Measurements from ENCODE around the gene ADAMTSL2. TPM values are rescaled to one million over a fixed set of nuclear protein-coding genes. Genes with fewer than 3 reads are reported as not detected.

The ADAMTSL2 gene
- total and polyA plus RNA-seq, 8 donors, result 1.3 to 20.6 (median 2.6) TPM; not detected in 2

- H3K36me3 ChIP-seq, result no peaks in the 10 kb centered on the region
- H3K4me1 ChIP-seq, result peaks cover 11 to 14% (median 14%) of the 10 kb centered on the region in 4 donors
Observed at GRCh38 chr9:133576031-133576874, 41.7 kb downstream of the ADAMTSL2 start.

GRCh38 chr9:133576875-133577736 is 42.6 kb downstream of the ADAMTSL2 start:
- TF ChIP-seq CTCF (IDR thresholded peaks at IDR 0.05) (no peak), EP300 (IDR thresholded peaks at IDR 0.05) (no peak), POLR2AphosphoS5 (IDR thresholded peaks at IDR 0.05) (no peak), POLR2A (IDR thresholded peaks at IDR 0.05) (no peak)
- Histone ChIP-seq H3K4me1 (peaks cover 11 to 14% (median 13%) of the 10 kb centered on the region in 4 donors), H3K27me3 (peaks cover 0 to 60% (median 11%) of the 10 kb centered on the region in 3 donors), H3K36me3 (no peaks in the 10 kb centered on the region), H3K9me3 (no peaks in the 10 kb centered on the region), H3K4me3 (no peak overlapping the region), H3K27ac (no peak overlapping the region)
- intact Hi-C loops (cut with DNase I; ENCODE audit: low total_unique reads), result no loop called here
- WGBS, 5 donors, result 50 to 56% (median 53%) methylated on average over 27 to 34 of the region's 34 CpGs
- no peak for DNase-seq

More at GRCh38 chr9:133576031-133576874, 41.7 kb downstream of the ADAMTSL2 start:
- Histone ChIP-seq H3K4me3 (no peak overlapping the region), H3K27ac (no peak overlapping the region), H3K9me3 (no peaks in the 10 kb centered on the region), H3K27me3 (peaks cover 0 to 55% (median 11%) of the 10 kb centered on the region in 3 donors)
- 52 to 68% (median 61%) methylated on average over 20 to 23 of the region's 23 CpGs for WGBS, 5 donors
- intact Hi-C loops (cut with DNase I; ENCODE audit: low total_unique reads), result no loop called here
- TF ChIP-seq POLR2A (IDR thresholded peaks at IDR 0.05) (no peak), CTCF (IDR thresholded peaks at IDR 0.05) (no peak), POLR2AphosphoS5 (IDR thresholded peaks at IDR 0.05) (no peak), EP300 (IDR thresholded peaks at IDR 0.05) (no peak)
- no peak for DNase-seq

- no peak overlapping the region for H3K27ac ChIP-seq
- intact Hi-C loops (cut with DNase I; ENCODE audit: low total_unique reads), result no loop called here
- no peaks in the 10 kb centered on the region for H3K36me3 ChIP-seq
- H3K4me1 ChIP-seq, result peaks cover 7 to 11% (median 7%) of the 10 kb centered on the region in 4 donors
- WGBS, 5 donors, result 65 to 96% (median 90%) methylated on average over 3 of the region's 3 CpGs
- peaks cover 0 to 67% (median 11%) of the 10 kb centered on the region in 3 donors for H3K27me3 ChIP-seq
- H3K9me3 ChIP-seq, result no peaks in the 10 kb centered on the region
- H3K4me3 ChIP-seq, result no peak overlapping the region
- no peak for DNase-seq
- no peak for TF ChIP-seq EP300 (IDR thresholded peaks at IDR 0.05)
- TF ChIP-seq POLR2AphosphoS5 (IDR thresholded peaks at IDR 0.05), result no peak
- TF ChIP-seq CTCF (IDR thresholded peaks at IDR 0.05), result no peak
- no peak for TF ChIP-seq POLR2A (IDR thresholded peaks at IDR 0.05)
Observed at GRCh38 chr9:133577737-133578112, 43.2 kb downstream of the ADAMTSL2 start.
